Tibial nerve (tissue), 4 donors: ENCODE measurements around the gene GSG1. TPM values are rescaled to one million over a fixed set of nuclear protein-coding genes. Genes with fewer than 3 reads are reported as not detected.

Source experiments
- DNase-seq, 2 donors: peaks; one replicate each; pipeline ENCODE4 v3.0.0-alpha.2; 2019; ENCODE audit warnings: low spot score in 2 of 2
- H3K27ac ChIP-seq, 4 donors: fragments of 200-600 bp; sonication (generic) in 3 of 4; one replicate each; pipeline ENCODE4 v1.5.1; 2017 to 2019; ENCODE audit warnings: mild to moderate bottlenecking in 1 of 4
- H3K27me3 ChIP-seq, 2 donors: fragments of 200-600 bp; sonication (generic) in 1 of 2; one replicate each; pipeline versions ENCODE4 v1.5.1 to v1.6.0; 2017 to 2019
- H3K36me3 ChIP-seq, 3 donors: fragments of 200-600 bp; sonication (generic); one replicate each; pipeline ENCODE4 v1.5.1; 2018 to 2019
- H3K4me1 ChIP-seq, 4 donors: fragments of 200-600 bp; sonication (generic) in 3 of 4; one replicate each; pipeline ENCODE4 v1.5.1; 2017 to 2019
- H3K4me3 ChIP-seq, 4 donors: fragments of 200-600 bp; sonication (generic) in 3 of 4; one replicate each; pipeline ENCODE4 v1.5.1; 2017 to 2019; ENCODE audit warnings: mild to moderate bottlenecking in 1 of 4, moderate library complexity in 1 of 4
- H3K9me3 ChIP-seq, 4 donors: fragments of 200-600 bp; sonication (generic) in 3 of 4; one replicate each; pipeline ENCODE4 v1.5.1; 2017 to 2019
- EP300 ChIP-seq, 2 donors: sonication (generic); formaldehyde crosslinking; IDR thresholded peaks; one replicate each; pipeline ENCODE4 v1.6.1; 2017; ENCODE audit warnings: antibody characterized with exemption in 2 of 2, mild to moderate bottlenecking in 1 of 2
- POLR2A ChIP-seq, 2 donors: fragments of 450-650 bp; IDR thresholded peaks; one replicate each; pipeline ENCODE4 v1.6.1; 2017; ENCODE audit warnings: antibody characterized with exemption in 2 of 2, mild to moderate bottlenecking in 2 of 2, moderate library complexity in 2 of 2
- WGBS, 2 donors: methylation state at CpG; one replicate each; pipeline ENCODE4 v1.1.5; 2018; 5-methylcytosine and 5-hydroxymethylcytosine counted together
- total RNA-seq, 4 donors: library from RNA; depleted of rRNA; stranded (reverse); fragments of >200 nt; gene quantifications; one replicate each; pipeline ENCODE4 v1.1.0, GENCODE V29; 2016
- TF ChIP-seq, protein P1 (sequence below), 5 experiments: fragments of 200-600 bp in 3 of 5; fragments of 450-650 bp in 2 of 5; sonication (generic) in 3 of 5; IDR thresholded peaks; one replicate each; pipeline ENCODE4 v1.5.1; 2016 to 2019; ENCODE audit warnings: antibody characterized with exemption in 5 of 5, mild to moderate bottlenecking in 3 of 5, moderate library complexity in 2 of 5

The GSG1 gene
- total RNA-seq = not detected

DNA sequence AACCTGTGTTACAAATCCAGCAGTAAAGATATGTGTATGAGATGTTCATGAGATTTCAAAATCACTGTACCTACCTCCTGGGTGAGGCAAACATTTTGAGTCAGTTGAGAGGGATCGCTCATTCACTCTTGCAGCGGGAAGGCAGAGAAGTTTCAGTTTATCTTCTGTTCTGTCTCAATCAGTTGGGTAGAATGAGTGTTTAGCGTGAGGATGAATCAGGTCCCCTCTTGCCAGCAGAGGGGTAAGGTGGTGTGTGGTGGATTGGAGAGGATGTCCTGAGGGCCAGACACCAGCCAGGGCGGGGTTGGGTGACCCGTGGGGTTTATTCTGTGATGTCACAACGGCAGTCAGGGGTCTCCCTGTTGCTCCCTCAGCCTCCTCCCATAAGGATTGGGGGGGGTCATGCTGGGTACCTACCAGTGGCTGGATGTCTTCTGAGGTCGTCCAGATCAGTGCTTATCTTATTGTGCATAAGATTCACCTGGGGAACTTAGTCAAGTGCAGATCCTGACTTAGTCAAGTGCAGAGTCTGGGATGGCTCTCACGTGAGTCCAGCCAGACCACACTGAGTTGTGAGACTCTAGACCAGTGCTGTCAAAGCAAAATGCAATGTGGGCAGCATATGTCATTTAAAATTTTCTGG lies at the start of gene GSG1:
Gene GSG1 (minus strand): TSS at position 277 of the 643 bp plus-strand sequence. CDS start 155 bp downstream, at position 122.
- Histone ChIP-seq H3K4me1 (peaks cover 0 to 44% (median 34%) of the 10 kb centered on the region in 4 donors), H3K36me3 (no peaks in the 10 kb centered on the region), H3K9me3 (peaks cover 0 to 5% (median 0%) of the 10 kb centered on the region in 4 donors), H3K4me3 (no peak within 1 kb of the TSS), H3K27ac (peak within 1 kb of the TSS in 3 of 4 donors; percentile 93 to 99 (median 95)), H3K27me3 (no peaks in the 10 kb centered on the region)
- 84 to 88% methylated on average over 8 of the region's 8 CpGs for WGBS, 2 donors
- no peak for DNase-seq
- TF ChIP-seq POLR2A (IDR thresholded peaks at IDR 0.05) = no peak
- no peak for TF ChIP-seq EP300 (IDR thresholded peaks at IDR 0.05)
- TF ChIP-seq, protein P1, sequence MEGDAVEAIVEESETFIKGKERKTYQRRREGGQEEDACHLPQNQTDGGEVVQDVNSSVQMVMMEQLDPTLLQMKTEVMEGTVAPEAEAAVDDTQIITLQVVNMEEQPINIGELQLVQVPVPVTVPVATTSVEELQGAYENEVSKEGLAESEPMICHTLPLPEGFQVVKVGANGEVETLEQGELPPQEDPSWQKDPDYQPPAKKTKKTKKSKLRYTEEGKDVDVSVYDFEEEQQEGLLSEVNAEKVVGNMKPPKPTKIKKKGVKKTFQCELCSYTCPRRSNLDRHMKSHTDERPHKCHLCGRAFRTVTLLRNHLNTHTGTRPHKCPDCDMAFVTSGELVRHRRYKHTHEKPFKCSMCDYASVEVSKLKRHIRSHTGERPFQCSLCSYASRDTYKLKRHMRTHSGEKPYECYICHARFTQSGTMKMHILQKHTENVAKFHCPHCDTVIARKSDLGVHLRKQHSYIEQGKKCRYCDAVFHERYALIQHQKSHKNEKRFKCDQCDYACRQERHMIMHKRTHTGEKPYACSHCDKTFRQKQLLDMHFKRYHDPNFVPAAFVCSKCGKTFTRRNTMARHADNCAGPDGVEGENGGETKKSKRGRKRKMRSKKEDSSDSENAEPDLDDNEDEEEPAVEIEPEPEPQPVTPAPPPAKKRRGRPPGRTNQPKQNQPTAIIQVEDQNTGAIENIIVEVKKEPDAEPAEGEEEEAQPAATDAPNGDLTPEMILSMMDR (IDR thresholded peaks at IDR 0.05) = no peak

DNA sequence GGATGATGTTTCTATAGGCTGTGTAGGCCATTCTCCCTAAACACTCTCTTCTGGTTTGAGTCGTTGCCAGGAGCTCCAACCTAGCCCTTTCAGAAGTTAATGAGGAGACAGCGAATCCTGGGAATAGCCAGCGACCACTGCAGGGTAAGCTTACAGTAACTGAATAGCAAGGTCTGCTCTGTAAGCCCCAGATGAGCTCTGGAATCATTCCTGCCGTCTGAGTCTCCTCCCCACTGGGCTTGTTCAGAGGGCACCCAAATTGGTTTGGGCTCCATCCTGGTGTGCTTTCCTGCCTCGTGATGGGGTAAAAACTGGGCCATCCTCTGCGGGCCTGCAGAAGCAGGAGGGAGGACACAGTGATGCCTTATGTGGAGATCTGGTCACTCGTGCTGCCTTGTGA lies 49.7 kb upstream of the GSG1 start:
- no peaks in the 10 kb centered on the region for H3K36me3 ChIP-seq
- H3K4me1 ChIP-seq = peaks cover 0 to 45% (median 7%) of the 10 kb centered on the region in 4 donors
- peaks cover 0 to 4% (median 0%) of the 10 kb centered on the region in 4 donors for H3K9me3 ChIP-seq
- no peaks in the 10 kb centered on the region for H3K27me3 ChIP-seq
- WGBS, 2 donors = 70 to 75% methylated on average over 7 of the region's 7 CpGs
- DNase-seq = no peak
- TF ChIP-seq, protein P1 (IDR thresholded peaks at IDR 0.05) = no peak
- TF ChIP-seq EP300 (IDR thresholded peaks at IDR 0.05) = no peak
- peak overlapping the region in 2 of 4 donors; percentile 51 to 63 for H3K27ac ChIP-seq
- H3K4me3 ChIP-seq = no peak overlapping the region

DNA sequence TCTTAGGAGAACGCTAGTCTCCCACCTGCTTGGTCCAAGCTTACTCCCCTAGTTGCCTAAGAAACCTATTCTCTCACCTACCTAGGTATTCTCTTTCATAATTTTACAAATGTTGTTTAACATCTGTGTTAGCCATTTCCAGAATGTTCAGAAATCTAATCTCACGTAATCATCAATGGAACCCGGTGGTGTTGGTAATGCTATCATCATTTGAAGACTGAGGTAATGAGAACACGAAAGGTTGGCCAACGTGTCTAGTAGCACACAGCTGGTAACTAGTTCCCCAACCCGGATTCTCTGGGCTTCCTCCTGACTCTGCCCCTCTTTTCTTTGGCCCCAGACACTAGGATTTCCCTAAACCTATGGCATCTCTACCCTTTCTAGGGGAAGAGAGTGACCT lies 49.3 kb upstream of the GSG1 start:
- 90 to 93% methylated on average over 6 of the region's 6 CpGs for WGBS, 2 donors
- Histone ChIP-seq H3K36me3 (no peaks in the 10 kb centered on the region), H3K4me1 (peaks cover 0 to 49% (median 7%) of the 10 kb centered on the region in 4 donors), H3K27me3 (no peaks in the 10 kb centered on the region), H3K27ac (peak overlapping the region in 2 of 4 donors; percentile 51 to 63), H3K9me3 (peaks cover 0 to 4% (median 0%) of the 10 kb centered on the region in 4 donors), H3K4me3 (no peak overlapping the region)
- TF ChIP-seq, protein P1 (IDR thresholded peaks at IDR 0.05) = no peak
- TF ChIP-seq EP300 (IDR thresholded peaks at IDR 0.05) = no peak
- TF ChIP-seq POLR2A (IDR thresholded peaks at IDR 0.05) = no peak
- DNase-seq = no peak

DNA sequence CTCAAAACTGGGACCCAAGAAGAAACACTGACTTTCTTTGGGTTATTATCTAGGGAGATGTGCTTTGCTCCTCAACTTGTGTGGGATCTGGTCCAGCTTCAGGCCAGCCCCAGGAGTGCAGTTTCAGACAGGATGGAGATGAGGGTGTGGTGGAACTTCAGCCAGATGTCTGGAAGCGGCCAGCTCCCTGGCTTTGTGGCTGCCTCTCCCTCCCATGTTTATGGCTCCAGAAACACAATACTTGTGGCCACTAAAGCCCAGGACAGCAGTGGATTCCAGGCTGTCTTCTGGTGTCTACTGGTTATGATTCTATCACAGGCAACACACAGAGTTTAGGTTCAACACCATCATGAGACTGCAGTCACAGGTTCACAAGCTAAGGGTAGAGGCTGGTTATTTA lies 48.8 kb upstream of the GSG1 start:
- no peak overlapping the region for H3K4me3 ChIP-seq
- H3K4me1 ChIP-seq = peaks cover 0 to 54% (median 7%) of the 10 kb centered on the region in 4 donors
- H3K9me3 ChIP-seq = peaks cover 0 to 4% (median 0%) of the 10 kb centered on the region in 4 donors
- H3K27me3 ChIP-seq = no peaks in the 10 kb centered on the region
- H3K36me3 ChIP-seq = no peaks in the 10 kb centered on the region
- TF ChIP-seq EP300 (IDR thresholded peaks at IDR 0.05) (peak in 1 of 2 donors; percentile 17), POLR2A (IDR thresholded peaks at IDR 0.05) (no peak)
- TF ChIP-seq, protein P1 (IDR thresholded peaks at IDR 0.05) = no peak
- peak overlapping the region in 2 of 4 donors; percentile 51 to 63 for H3K27ac ChIP-seq
- WGBS, 2 donors = 53 to 71% methylated on average over 1 of the region's 1 CpG
- DNase-seq = peak; percentile 47 to 60

DNA sequence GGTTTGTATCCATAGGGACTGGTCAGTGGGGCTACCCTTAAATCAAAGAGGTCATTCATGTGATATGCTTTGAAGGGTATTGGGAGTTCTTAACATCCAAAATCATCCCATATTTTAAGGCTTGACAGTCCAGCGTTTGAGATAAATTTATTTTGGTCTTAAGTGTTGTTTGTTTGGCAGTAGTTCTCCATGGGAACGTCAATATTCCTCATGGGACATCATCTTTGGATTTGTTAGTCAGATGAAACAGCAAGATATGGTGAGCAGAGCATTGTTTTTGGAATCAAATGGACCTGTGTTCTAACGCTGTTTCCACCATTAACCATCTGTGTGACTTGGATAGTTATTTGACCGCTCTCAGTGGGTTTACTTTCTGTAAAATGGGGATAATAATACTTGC lies 45.9 kb upstream of the GSG1 start:
- WGBS, 2 donors = 56 to 57% methylated on average over 4 of the region's 4 CpGs
- Histone ChIP-seq H3K9me3 (peaks cover 0 to 4% (median 0%) of the 10 kb centered on the region in 4 donors), H3K27me3 (no peaks in the 10 kb centered on the region), H3K4me1 (peaks cover 0 to 67% (median 8%) of the 10 kb centered on the region in 4 donors), H3K36me3 (no peaks in the 10 kb centered on the region), H3K27ac (peak overlapping the region in 1 of 4 donors; percentile 57), H3K4me3 (no peak overlapping the region)
- TF ChIP-seq POLR2A (IDR thresholded peaks at IDR 0.05) (no peak), EP300 (IDR thresholded peaks at IDR 0.05) (no peak)
- TF ChIP-seq, protein P1 (IDR thresholded peaks at IDR 0.05) = no peak
- peak in 1 of 2 donors; percentile 12 for DNase-seq
